ENCODE data around the gene CAMK1. TPM values are rescaled to one million over a fixed set of nuclear protein-coding genes. Genes with fewer than 3 reads are reported as not detected.

CAMK1 gene
- total RNA-seq, 4 donors from 2014 or later, result 50.9 to 180 (median 77.6) TPM

DNA sequence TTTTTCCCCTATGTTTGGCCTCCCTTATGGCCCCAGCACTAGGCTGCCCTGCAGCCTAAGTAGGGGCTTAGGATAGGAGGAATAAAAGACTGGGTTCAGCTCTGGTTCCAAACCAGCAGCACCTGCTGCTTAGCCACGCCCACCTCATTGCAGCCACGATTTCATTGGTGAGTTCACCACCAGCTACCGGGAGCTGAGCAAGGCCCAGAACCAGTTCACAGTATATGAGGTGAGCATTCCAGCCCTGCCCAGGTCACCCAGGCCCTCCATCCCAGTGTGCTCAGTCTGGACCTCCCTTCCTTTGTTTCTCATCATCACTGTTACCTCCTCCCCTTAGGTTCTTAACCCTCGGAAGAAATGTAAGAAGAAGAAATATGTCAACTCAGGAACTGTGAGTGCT lies 54.6 kb downstream of the CAMK1 start:
- ATAC-seq (ENCODE audit: low FRiP score), result peak; percentile 38
- TF ChIP-seq, protein P1, sequence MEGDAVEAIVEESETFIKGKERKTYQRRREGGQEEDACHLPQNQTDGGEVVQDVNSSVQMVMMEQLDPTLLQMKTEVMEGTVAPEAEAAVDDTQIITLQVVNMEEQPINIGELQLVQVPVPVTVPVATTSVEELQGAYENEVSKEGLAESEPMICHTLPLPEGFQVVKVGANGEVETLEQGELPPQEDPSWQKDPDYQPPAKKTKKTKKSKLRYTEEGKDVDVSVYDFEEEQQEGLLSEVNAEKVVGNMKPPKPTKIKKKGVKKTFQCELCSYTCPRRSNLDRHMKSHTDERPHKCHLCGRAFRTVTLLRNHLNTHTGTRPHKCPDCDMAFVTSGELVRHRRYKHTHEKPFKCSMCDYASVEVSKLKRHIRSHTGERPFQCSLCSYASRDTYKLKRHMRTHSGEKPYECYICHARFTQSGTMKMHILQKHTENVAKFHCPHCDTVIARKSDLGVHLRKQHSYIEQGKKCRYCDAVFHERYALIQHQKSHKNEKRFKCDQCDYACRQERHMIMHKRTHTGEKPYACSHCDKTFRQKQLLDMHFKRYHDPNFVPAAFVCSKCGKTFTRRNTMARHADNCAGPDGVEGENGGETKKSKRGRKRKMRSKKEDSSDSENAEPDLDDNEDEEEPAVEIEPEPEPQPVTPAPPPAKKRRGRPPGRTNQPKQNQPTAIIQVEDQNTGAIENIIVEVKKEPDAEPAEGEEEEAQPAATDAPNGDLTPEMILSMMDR (IDR thresholded peaks at IDR 0.05), result no peak
- DNase-seq (ENCODE audit: low spot score), result no peak

DNA sequence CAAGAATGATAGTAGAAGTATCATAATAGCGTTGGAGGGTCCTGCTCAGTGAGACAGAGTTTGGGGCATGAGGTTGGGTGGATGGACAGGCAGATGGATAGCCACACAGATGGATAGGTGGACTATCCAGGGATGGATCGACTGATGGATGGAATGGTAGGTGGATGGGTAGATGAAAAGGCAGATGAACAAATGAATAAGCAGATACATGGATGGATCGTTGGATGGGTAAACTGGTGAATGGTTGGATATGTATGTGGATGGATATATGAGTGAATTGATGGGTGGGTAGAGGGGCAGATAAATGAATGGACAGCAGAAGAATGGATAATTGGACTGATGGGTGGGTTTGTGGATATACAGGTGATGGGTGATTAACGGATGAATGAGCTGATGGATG lies 56.6 kb downstream of the CAMK1 start:
- TF ChIP-seq, protein P1 (IDR thresholded peaks at IDR 0.05), result no peak
- DNase-seq (ENCODE audit: low spot score) (no peak), ATAC-seq (ENCODE audit: low FRiP score) (no peak)

DNA sequence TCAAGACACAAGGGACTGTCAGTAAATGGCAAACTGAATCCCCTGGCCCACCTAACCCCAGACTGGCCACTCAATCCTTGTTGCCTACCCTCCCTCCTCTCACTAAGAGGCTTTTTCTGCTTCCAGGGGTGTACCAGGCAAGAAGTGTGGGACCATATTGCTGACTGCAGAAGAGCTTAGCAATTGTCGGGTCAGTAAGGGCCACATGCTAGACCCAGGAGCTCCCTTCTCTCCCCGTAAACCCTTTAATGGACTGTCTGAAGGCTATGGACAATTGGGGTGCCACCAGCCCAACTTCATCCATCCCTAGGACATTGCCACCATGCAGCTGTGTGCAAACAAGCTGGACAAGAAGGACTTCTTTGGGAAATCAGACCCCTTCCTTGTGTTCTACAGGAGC lies 57.3 kb downstream of the CAMK1 start:
- DNase-seq (ENCODE audit: low spot score) (no peak), ATAC-seq (ENCODE audit: low FRiP score) (no peak)
- TF ChIP-seq, protein P1 (IDR thresholded peaks at IDR 0.05), result no peak

DNA sequence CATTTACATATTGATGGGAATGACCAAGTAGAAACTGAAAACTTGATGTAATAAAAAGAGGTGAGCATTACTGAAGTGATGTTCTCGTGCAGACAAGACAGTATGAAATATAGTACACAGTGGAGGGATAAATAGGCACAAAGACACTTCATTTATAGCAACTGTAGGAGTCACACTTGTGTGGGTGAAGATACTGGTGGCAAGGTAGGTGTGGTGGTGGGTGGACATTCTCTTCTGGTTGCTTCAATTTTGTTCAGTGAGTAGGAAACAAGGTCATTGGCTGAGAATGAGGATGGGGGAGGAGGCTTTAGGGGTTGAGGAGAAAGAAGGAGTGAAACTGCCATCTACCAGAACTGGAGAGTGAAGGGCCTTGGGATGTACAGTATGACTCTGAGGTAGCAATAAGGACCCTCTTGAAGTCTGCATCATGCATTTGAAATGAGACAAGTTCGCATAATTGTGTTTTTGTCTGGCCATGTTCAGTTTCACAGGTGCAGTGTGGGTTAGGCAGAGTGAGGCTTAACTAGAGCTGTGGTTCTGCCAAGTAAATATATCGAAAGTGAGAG lies 59.5 kb downstream of the CAMK1 start:
- no peak for DNase-seq (ENCODE audit: low spot score)
- TF ChIP-seq, protein P1 (IDR thresholded peaks at IDR 0.05), result no peak
- ATAC-seq (ENCODE audit: low FRiP score), result no peak

Other genes with a start within 250 kb of the CAMK1 start
- gene LHFPL4, start 216.1 kb downstream of the CAMK1 start, total RNA-seq, result not detected
- 10 to 100 TPM; 23.5 to 43.5 (median 32.4) TPM for gene MTMR14, start 120.4 kb downstream of the CAMK1 start, total RNA-seq
- gene CPNE9, start 66.1 kb downstream of the CAMK1 start, total RNA-seq, result not detected
- 10 to 100 TPM; 15.6 to 35.7 (median 17.8) TPM for gene BRPF1, start 38.2 kb downstream of the CAMK1 start, total RNA-seq
- 10 to 100 TPM; 15.6 to 27.1 (median 19.5) TPM for gene OGG1, start 20.0 kb downstream of the CAMK1 start, total RNA-seq
- gene TADA3, start 22.5 kb upstream of the CAMK1 start, total RNA-seq, result 10 to 100 TPM; 45.0 to 61.1 (median 52.2) TPM
- gene ARPC4, start 23.1 kb upstream of the CAMK1 start, total RNA-seq, result 100 to 1,000 TPM in 3 of 4 donors, 10 to 100 TPM in 1; 99.0 to 141 (median 122) TPM
- gene TTLL3, start 40.3 kb upstream of the CAMK1 start, total RNA-seq, result 10 to 100 TPM; 40.4 to 91.1 (median 54.7) TPM
- 10 to 100 TPM; 18.4 to 44.9 (median 35.4) TPM for gene RPUSD3, start 74.1 kb upstream of the CAMK1 start, total RNA-seq
- 1,000 to 10,000 TPM in 1 of 4 donors, 100 to 1,000 TPM in 3; 318 to 1,481 (median 713) TPM for gene CIDEC, start 110.3 kb upstream of the CAMK1 start, total RNA-seq
- gene JAGN1, start 120.7 kb upstream of the CAMK1 start, total RNA-seq, result 10 to 100 TPM; 50.4 to 91.0 (median 75.6) TPM
- gene IL17RE, start 132.9 kb upstream of the CAMK1 start, total RNA-seq, result 10 to 100 TPM in 2 of 4 donors, 1 to 10 TPM in 2; 7.7 to 13.8 (median 10.3) TPM
- gene IL17RC, start 147.2 kb upstream of the CAMK1 start, total RNA-seq, result 10 to 100 TPM; 53.4 to 97.6 (median 58.2) TPM
- 10 to 100 TPM; 26.8 to 52.3 (median 38.4) TPM for gene CRELD1, start 163.9 kb upstream of the CAMK1 start, total RNA-seq
- gene PRRT3, start 182.5 kb upstream of the CAMK1 start, total RNA-seq, result 1 to 10 TPM; 1.1 to 2.8 (median 1.3) TPM
- gene EMC3, start 216.9 kb upstream of the CAMK1 start, total RNA-seq, result 100 to 1,000 TPM in 1 of 4 donors, 10 to 100 TPM in 3; 50.8 to 116 (median 71.5) TPM